Erythroblast (primary cell): ENCODE data around the gene IGHMBP2.
A peak's percentile ranks its signal among the peaks of the same experiment; 100 is the strongest.

ENCODE experiments used
- GATA1 ChIP-seq: IDR thresholded peaks from 2 replicates; pipeline ENCODE4 v1.6.1; 2011; ENCODE audit warnings: low read depth, mild to moderate bottlenecking, control low read depth, low read length, moderate library complexity
- POLR2A ChIP-seq: IDR thresholded peaks from 2 replicates; pipeline ENCODE4 v1.6.1; 2011; ENCODE audit warnings: mild to moderate bottlenecking, low read length

GRCh38 chr11:68903288-68904247 is at the start of gene IGHMBP2, which contains the start of gene MRPL21:
- peak; percentile 92 for TF ChIP-seq POLR2A
- no peak for TF ChIP-seq GATA1
